ENCODE measurements around the gene EIF4E2.

The EIF4E2 gene

GRCh38 chr2:232519581-232520438 is 30.7 kb upstream of the EIF4E2 start, which contains the start of gene PRSS56:
PRSS56 (plus strand) TSS chr2:232520388; CDS start chr2:232520599, 211 bp downstream.
- Histone ChIP-seq H3K27me3 (ENCODE audit: insufficient read depth, low read length) (peaks cover 25% of the 10 kb centered on the region), H2BK5ac (ENCODE audit: low read depth, low read length, poor library complexity) (no peak within 1 kb of the TSS), H3K4me3 (ENCODE audit: low read depth, low read length) (no peak within 1 kb of the TSS), H3K4me1 (ENCODE audit: control insufficient read depth in 1 of 2, insufficient read depth in 2 of 2, low read length in 2 of 2) (peaks cover 0 to 6% of the 10 kb centered on the region in 2 experiments), H3K9me3 (ENCODE audit: insufficient read depth, low read depth, low read length) (peaks cover 2% of the 10 kb centered on the region), H3K23ac (ENCODE audit: low read length) (no peak within 1 kb of the TSS), H2AFZ (ENCODE audit: insufficient read depth, low read length, poor library complexity) (no peak within 1 kb of the TSS), H2BK120ac (ENCODE audit: insufficient read depth, low read length, poor library complexity) (no peak within 1 kb of the TSS), H3K14ac (ENCODE audit: low read length) (no peak within 1 kb of the TSS), H3K79me2 (ENCODE audit: control insufficient read depth, insufficient read depth, low read length, poor library complexity) (no peaks in the 10 kb centered on the region), H2BK12ac (ENCODE audit: low read length) (no peak within 1 kb of the TSS), H3K27ac (ENCODE audit: low read depth, low read length) (no peak within 1 kb of the TSS), H4K12ac (ENCODE audit: low read depth, low read length) (no peak within 1 kb of the TSS), H3K4ac (ENCODE audit: low read depth, low read length) (no peak within 1 kb of the TSS), H4K91ac (ENCODE audit: low read depth, low read length) (no peak within 1 kb of the TSS), H3K79me1 (ENCODE audit: low read length) (no peaks in the 10 kb centered on the region), H3K36me3 (ENCODE audit: control insufficient read depth in 1 of 2, insufficient read depth in 2 of 2, low read length in 2 of 2) (no peaks in the 10 kb centered on the region), H3K18ac (ENCODE audit: low read length) (no peak within 1 kb of the TSS), H3K4me2 (ENCODE audit: low read length) (no peak within 1 kb of the TSS), H3K9ac (ENCODE audit: low read length) (no peak within 1 kb of the TSS), H4K8ac (ENCODE audit: low read depth, low read length) (no peak within 1 kb of the TSS), H2AK5ac (ENCODE audit: low read length) (no peak within 1 kb of the TSS)
- WGBS (ENCODE audit: extremely low coverage, insufficient coverage, insufficient read length) = no CpG with 5 or more reads among the region's 19 CpGs
- no peak for DNase-seq

- Histone ChIP-seq H2BK12ac (ENCODE audit: low read length) (no peak overlapping the region), H3K4me2 (ENCODE audit: low read length) (no peak overlapping the region), H2AFZ (ENCODE audit: insufficient read depth, low read length, poor library complexity) (no peak overlapping the region), H3K23ac (ENCODE audit: low read length) (no peak overlapping the region), H3K4me3 (ENCODE audit: low read depth, low read length) (no peak overlapping the region), H3K27me3 (ENCODE audit: insufficient read depth, low read length) (peaks cover 29% of the 10 kb centered on the region), H3K79me2 (ENCODE audit: control insufficient read depth, insufficient read depth, low read length, poor library complexity) (no peaks in the 10 kb centered on the region), H4K8ac (ENCODE audit: low read depth, low read length) (no peak overlapping the region), H2BK120ac (ENCODE audit: insufficient read depth, low read length, poor library complexity) (no peak overlapping the region), H3K4me1 (ENCODE audit: control insufficient read depth in 1 of 2, insufficient read depth in 2 of 2, low read length in 2 of 2) (peaks cover 0 to 6% of the 10 kb centered on the region in 2 experiments), H4K12ac (ENCODE audit: low read depth, low read length) (no peak overlapping the region), H3K18ac (ENCODE audit: low read length) (no peak overlapping the region), H3K14ac (ENCODE audit: low read length) (no peak overlapping the region), H3K79me1 (ENCODE audit: low read length) (no peaks in the 10 kb centered on the region), H3K9me3 (ENCODE audit: insufficient read depth, low read depth, low read length) (peaks cover 2% of the 10 kb centered on the region), H3K4ac (ENCODE audit: low read depth, low read length) (no peak overlapping the region), H2AK5ac (ENCODE audit: low read length) (no peak overlapping the region), H3K36me3 (ENCODE audit: control insufficient read depth in 1 of 2, insufficient read depth in 2 of 2, low read length in 2 of 2) (no peaks in the 10 kb centered on the region), H3K9ac (ENCODE audit: low read length) (no peak overlapping the region), H3K27ac (ENCODE audit: low read depth, low read length) (no peak overlapping the region), H2BK5ac (ENCODE audit: low read depth, low read length, poor library complexity) (no peak overlapping the region), H4K91ac (ENCODE audit: low read depth, low read length) (no peak overlapping the region)
- DNase-seq = no peak
- WGBS (ENCODE audit: extremely low coverage, insufficient coverage, insufficient read length) = no CpG with 5 or more reads among the region's 15 CpGs
Observed at GRCh38 chr2:232520489-232520888, 30.0 kb upstream of the EIF4E2 start.

GRCh38 chr2:232521098-232521497 is 29.4 kb upstream of the EIF4E2 start:
- Histone ChIP-seq H3K4me2 (ENCODE audit: low read length) (no peak overlapping the region), H3K79me2 (ENCODE audit: control insufficient read depth, insufficient read depth, low read length, poor library complexity) (no peaks in the 10 kb centered on the region), H3K27me3 (ENCODE audit: insufficient read depth, low read length) (peaks cover 29% of the 10 kb centered on the region), H3K9ac (ENCODE audit: low read length) (no peak overlapping the region), H3K14ac (ENCODE audit: low read length) (no peak overlapping the region), H4K91ac (ENCODE audit: low read depth, low read length) (no peak overlapping the region), H3K27ac (ENCODE audit: low read depth, low read length) (no peak overlapping the region), H2BK12ac (ENCODE audit: low read length) (no peak overlapping the region), H3K4me1 (ENCODE audit: control insufficient read depth in 1 of 2, insufficient read depth in 2 of 2, low read length in 2 of 2) (peaks cover 0 to 6% of the 10 kb centered on the region in 2 experiments), H3K36me3 (ENCODE audit: control insufficient read depth in 1 of 2, insufficient read depth in 2 of 2, low read length in 2 of 2) (no peaks in the 10 kb centered on the region), H3K18ac (ENCODE audit: low read length) (no peak overlapping the region), H2AFZ (ENCODE audit: insufficient read depth, low read length, poor library complexity) (no peak overlapping the region), H4K8ac (ENCODE audit: low read depth, low read length) (no peak overlapping the region), H3K4ac (ENCODE audit: low read depth, low read length) (no peak overlapping the region), H3K4me3 (ENCODE audit: low read depth, low read length) (no peak overlapping the region), H2BK5ac (ENCODE audit: low read depth, low read length, poor library complexity) (no peak overlapping the region), H3K23ac (ENCODE audit: low read length) (no peak overlapping the region), H4K12ac (ENCODE audit: low read depth, low read length) (no peak overlapping the region), H3K79me1 (ENCODE audit: low read length) (no peaks in the 10 kb centered on the region), H2BK120ac (ENCODE audit: insufficient read depth, low read length, poor library complexity) (no peak overlapping the region), H3K9me3 (ENCODE audit: insufficient read depth, low read depth, low read length) (peaks cover 2% of the 10 kb centered on the region), H2AK5ac (ENCODE audit: low read length) (no peak overlapping the region)
- DNase-seq = no peak
- no CpG with 5 or more reads among the region's 14 CpGs for WGBS (ENCODE audit: extremely low coverage, insufficient coverage, insufficient read length)

- Histone ChIP-seq H4K12ac (ENCODE audit: low read depth, low read length) (no peak overlapping the region), H3K4ac (ENCODE audit: low read depth, low read length) (no peak overlapping the region), H3K79me2 (ENCODE audit: control insufficient read depth, insufficient read depth, low read length, poor library complexity) (no peaks in the 10 kb centered on the region), H3K36me3 (ENCODE audit: control insufficient read depth in 1 of 2, insufficient read depth in 2 of 2, low read length in 2 of 2) (no peaks in the 10 kb centered on the region), H3K9ac (ENCODE audit: low read length) (no peak overlapping the region), H3K9me3 (ENCODE audit: insufficient read depth, low read depth, low read length) (peaks cover 2% of the 10 kb centered on the region), H3K23ac (ENCODE audit: low read length) (no peak overlapping the region), H2BK5ac (ENCODE audit: low read depth, low read length, poor library complexity) (no peak overlapping the region), H3K27me3 (ENCODE audit: insufficient read depth, low read length) (peaks cover 29% of the 10 kb centered on the region), H3K14ac (ENCODE audit: low read length) (no peak overlapping the region), H3K4me3 (ENCODE audit: low read depth, low read length) (no peak overlapping the region), H4K91ac (ENCODE audit: low read depth, low read length) (no peak overlapping the region), H2AFZ (ENCODE audit: insufficient read depth, low read length, poor library complexity) (no peak overlapping the region), H2AK5ac (ENCODE audit: low read length) (no peak overlapping the region), H3K18ac (ENCODE audit: low read length) (no peak overlapping the region), H2BK12ac (ENCODE audit: low read length) (no peak overlapping the region), H2BK120ac (ENCODE audit: insufficient read depth, low read length, poor library complexity) (no peak overlapping the region), H4K8ac (ENCODE audit: low read depth, low read length) (no peak overlapping the region), H3K4me2 (ENCODE audit: low read length) (no peak overlapping the region), H3K4me1 (ENCODE audit: control insufficient read depth in 1 of 2, insufficient read depth in 2 of 2, low read length in 2 of 2) (peaks cover 0 to 6% of the 10 kb centered on the region in 2 experiments), H3K27ac (ENCODE audit: low read depth, low read length) (no peak overlapping the region), H3K79me1 (ENCODE audit: low read length) (no peaks in the 10 kb centered on the region)
- peak in 1 of 2 donors; percentile 57 for DNase-seq
- no CpG with 5 or more reads among the region's 66 CpGs for WGBS (ENCODE audit: extremely low coverage, insufficient coverage, insufficient read length)
Observed at GRCh38 chr2:232521959-232522622, 28.4 kb upstream of the EIF4E2 start.
